ENCODE measurements around the gene GLYR1.

- no peak for TF ChIP-seq CTCF (conservative IDR thresholded peaks at IDR 0.05; ENCODE audit: low read depth, low read length)
- no peak for TF ChIP-seq EZH2phosphoT487 (IDR thresholded peaks at IDR 0.05; ENCODE audit: borderline replicate concordance, low read length)
- no peak for TF ChIP-seq EZH2 (IDR thresholded peaks at IDR 0.05; ENCODE audit: low read length, unreplicated experiment)
These were observed 63.7 kb downstream of the GLYR1 start for GRCh38 chr16:4783251-4783950.

All from PC-3 (cell line).